Measurements from ENCODE around the gene USP15.

Gene USP15

GRCh38 chr12:62285284-62285683 is 25.1 kb downstream of the USP15 start:
- no peak for DNase-seq

GRCh38 chr12:62288328-62288727 is 28.1 kb downstream of the USP15 start:
- no peak for DNase-seq

- no peak for DNase-seq
These were observed 30.6 kb downstream of the USP15 start for GRCh38 chr12:62290846-62291245.

GRCh38 chr12:62291864-62292760 is 31.9 kb downstream of the USP15 start:
- DNase-seq = no peak

- no peak for DNase-seq
These were observed 32.6 kb downstream of the USP15 start for GRCh38 chr12:62292761-62293344.

- DNase-seq = no peak
These were observed 34.2 kb downstream of the USP15 start for GRCh38 chr12:62294378-62294777.

- DNase-seq = no peak
These were observed 35.8 kb downstream of the USP15 start for GRCh38 chr12:62296001-62296400.

GRCh38 chr12:62297321-62297720 is 37.1 kb downstream of the USP15 start:
- DNase-seq = no peak

GRCh38 chr12:62299617-62300016 is 39.4 kb downstream of the USP15 start:
- no peak for DNase-seq

GRCh38 chr12:62301080-62301798 is 41.0 kb downstream of the USP15 start:
- DNase-seq = no peak

- DNase-seq = no peak
These were observed 41.6 kb downstream of the USP15 start for GRCh38 chr12:62301799-62302133.

- no peak for DNase-seq
These were observed 44.4 kb downstream of the USP15 start for GRCh38 chr12:62304560-62304959.

GRCh38 chr12:62305778-62306177 is 45.6 kb downstream of the USP15 start:
- no peak for DNase-seq

GRCh38 chr12:62306569-62307530 is 46.6 kb downstream of the USP15 start:
- no peak for DNase-seq

GRCh38 chr12:62308201-62308600 is 48.0 kb downstream of the USP15 start:
- DNase-seq = no peak

- DNase-seq = no peak
These were observed 53.6 kb downstream of the USP15 start for GRCh38 chr12:62313727-62314380.

- DNase-seq = no peak
These were observed 56.8 kb downstream of the USP15 start for GRCh38 chr12:62317017-62317416.

- no peak for DNase-seq
These were observed 58.9 kb downstream of the USP15 start for GRCh38 chr12:62319058-62319457.

- DNase-seq = no peak
These were observed 59.9 kb downstream of the USP15 start for GRCh38 chr12:62320054-62320453.

- no peak for DNase-seq
These were observed 63.2 kb downstream of the USP15 start for GRCh38 chr12:62323386-62323785.

- no peak for DNase-seq
These were observed 68.2 kb downstream of the USP15 start for GRCh38 chr12:62328296-62328921.

GRCh38 chr12:62331306-62331705 is 71.1 kb downstream of the USP15 start:
- no peak for DNase-seq
